CD1c-positive myeloid dendritic cell (primary cell): ENCODE results near the gene CCDC167.

ENCODE experiments used
- DNase-seq: peaks from one replicate; pipeline ENCODE4 v3.0.0-alpha.2; 2016; ENCODE audit errors: extremely low spot score

CCDC167 gene

DNA sequence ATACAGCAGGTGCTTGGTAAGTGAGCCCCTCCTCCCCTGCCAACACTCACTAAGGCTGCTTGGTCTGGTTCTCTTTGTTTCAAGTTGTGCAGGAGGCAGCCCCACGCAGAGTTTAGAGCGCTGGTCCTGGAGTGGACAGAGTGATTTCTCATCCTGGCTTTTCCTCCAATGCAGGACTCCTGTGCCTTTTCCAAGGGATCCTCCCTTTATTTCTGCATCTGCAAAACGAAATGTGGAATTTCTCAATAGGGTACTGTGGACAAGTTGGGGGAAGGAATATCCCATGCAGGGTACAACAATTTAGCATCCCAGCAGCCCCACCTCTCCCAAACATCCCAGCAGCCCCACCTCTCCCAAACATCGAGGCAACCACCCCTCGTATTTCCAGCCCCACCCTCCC is 30.6 kb upstream of the CCDC167 start:
- no peak for DNase-seq

- DNase-seq = no peak
Observed at GRCh38 chr6:37528541-37528940, 28.8 kb upstream of the CCDC167 start.

GRCh38 chr6:37525460-37526357 is 26.0 kb upstream of the CCDC167 start:
- no peak for DNase-seq

DNA sequence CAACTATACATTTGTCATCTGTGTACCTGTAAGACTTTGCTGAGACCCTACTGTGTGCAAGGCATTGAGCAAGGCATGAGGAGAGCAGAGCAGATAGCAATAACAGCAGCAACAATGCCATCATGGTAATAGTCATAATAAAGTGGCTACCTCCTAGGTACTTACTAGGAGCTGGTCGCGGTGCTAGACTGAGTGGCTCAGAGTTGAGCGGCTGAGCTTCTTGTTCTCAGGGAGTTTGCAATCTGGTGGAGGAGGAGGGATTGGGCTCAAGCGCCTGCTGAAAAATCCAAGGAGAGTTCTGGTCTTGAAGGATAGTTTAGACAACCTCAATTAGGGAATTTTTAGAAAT is 25.3 kb upstream of the CCDC167 start:
- DNase-seq = no peak

GRCh38 chr6:37524025-37524969 is 24.6 kb upstream of the CCDC167 start:
- DNase-seq = no peak

DNA sequence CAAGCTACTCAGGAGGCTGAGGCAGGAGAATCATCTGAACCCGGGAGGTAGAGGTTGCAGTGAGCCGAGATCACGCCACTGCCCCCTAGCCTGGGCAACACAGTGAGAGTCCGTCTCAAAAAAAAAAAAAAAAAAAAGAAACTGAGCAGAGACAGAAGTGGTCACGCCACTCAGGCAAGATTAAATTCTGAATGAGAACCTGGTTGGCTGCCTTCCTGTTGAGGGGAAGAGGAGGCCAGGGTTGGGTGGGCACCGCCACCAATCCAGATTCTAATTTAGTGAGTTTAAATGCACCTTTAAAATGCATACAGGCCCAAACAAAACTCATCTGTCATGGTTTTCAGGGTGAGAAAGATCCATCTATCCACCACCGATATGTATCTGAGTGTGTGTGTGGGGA is 23.7 kb upstream of the CCDC167 start:
- DNase-seq = no peak

DNA sequence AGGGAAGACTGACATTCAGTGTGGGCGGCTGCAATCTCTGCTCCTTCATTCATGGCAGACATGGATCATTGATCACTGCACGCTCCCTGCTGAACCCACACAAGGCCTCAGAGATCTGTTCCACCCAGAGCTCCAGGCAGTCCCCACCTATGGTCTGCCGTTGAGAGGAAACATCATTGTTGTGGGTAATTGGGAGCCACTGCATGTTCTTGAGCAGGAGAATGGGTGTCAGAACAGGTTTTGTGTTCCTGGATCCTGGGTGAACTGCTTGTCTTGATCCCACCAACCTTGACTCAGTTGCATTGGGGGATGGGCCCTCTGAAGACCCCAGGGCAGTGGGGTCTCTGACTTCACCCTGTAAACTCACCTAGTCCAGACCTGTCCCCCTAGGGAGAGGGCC is 23.1 kb upstream of the CCDC167 start:
- DNase-seq = no peak

- DNase-seq = no peak
Observed at GRCh38 chr6:37521674-37522073, 22.0 kb upstream of the CCDC167 start.

GRCh38 chr6:37520926-37521325 is 21.2 kb upstream of the CCDC167 start:
- no peak for DNase-seq

DNA sequence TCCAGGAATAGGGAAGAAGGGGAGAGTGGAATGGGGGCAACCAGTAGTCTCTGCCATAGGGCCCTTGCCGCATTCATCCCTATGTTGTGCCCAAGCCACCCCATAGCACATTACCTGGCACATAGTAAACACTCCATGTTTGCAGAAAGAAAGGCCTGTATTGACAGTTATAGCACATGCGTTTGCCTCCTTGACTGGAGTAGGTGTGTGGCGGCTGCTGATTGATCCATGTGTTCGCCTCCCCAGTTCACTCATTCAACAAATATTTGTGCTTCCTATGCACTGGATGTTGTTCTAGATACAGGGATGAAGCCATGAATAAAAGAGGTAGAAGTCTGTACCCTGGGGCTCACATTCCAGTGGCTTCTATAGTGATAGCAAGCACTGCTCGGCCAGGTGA is 19.8 kb upstream of the CCDC167 start:
- DNase-seq = no peak

DNA sequence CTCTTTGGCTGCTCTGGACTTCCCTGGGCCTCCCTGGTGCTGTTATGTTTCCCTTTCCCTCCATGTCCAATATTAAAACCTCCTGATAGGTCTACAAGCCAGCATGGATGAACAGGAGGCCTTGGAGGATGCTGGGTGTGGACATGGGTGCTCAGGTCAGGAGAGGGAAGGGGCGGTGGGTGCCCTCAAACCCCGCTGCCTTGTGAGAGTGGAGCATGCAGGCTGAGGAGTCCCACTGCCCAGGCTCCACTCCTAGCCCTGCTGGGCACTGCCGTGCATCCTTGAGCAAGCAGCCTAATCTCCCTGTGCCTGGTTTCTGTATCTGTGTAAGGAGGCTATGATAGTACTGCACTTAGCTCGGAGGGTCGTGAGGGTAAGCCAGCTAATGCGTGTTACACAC is 18.4 kb upstream of the CCDC167 start:
- DNase-seq = no peak

DNA sequence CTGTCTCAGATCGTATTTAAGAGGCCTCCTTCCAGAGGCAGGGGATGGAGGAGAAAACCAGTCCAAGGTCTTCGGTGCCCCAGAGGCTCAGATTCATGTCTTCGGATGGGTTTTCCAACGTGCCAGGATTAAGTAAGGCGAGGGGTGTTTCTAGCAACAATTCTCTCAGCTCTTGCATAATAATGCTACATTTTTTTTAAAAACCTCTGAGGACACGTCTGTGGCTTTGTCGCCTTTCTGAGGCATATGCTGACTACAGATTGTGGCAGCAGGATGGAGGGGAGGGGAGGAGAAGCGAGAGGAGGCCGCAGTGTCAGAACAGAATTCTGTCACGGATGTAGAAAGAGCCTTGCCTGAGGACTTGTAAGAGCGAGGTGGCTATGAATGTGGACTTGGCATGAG is 17.7 kb upstream of the CCDC167 start:
- DNase-seq = peak; percentile 58

- no peak for DNase-seq
Observed at GRCh38 chr6:37516920-37517405, 17.3 kb upstream of the CCDC167 start.

DNA sequence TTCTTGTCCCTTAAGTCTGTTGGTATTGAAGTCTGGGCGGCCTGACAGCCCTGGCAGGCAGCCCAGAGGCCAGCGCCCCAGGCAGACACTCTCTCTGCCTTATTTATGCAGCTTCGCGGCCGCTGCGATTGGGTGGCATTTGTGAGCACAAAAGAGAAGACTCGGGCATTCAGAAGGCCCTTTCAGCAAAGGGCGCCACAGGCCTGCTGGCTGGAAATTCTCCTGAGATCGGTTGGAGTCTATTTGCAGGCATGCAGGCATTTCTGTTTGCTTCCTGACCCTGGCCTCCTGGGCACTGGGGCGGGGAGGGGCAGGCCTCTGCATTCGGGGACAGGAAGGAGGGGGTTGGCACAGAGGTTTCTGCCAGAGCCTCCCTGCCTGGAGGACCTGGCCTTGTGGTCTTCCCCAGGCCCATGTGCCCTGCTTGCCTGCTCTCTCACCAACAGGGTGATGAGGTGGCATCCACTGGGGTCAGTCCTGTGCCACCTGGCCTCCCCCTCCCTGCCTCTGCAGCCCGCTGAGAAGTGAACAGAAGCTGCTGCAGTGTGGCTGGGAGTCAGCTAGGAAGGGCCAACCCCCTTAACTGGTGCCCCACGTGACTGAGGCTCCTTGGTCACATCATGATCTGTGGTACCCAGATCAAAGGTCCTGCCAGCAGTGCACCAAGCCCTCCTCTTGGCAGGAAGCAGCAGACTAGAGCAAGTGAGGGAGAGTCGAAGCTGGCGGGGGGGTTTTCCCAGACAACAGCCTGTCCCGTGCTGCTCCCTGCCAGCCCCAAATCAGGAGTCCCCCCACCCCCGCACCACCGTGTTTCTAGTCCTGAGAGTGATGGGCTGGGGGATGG is 16.6 kb upstream of the CCDC167 start:
- peak; percentile 48 for DNase-seq

GRCh38 chr6:37515712-37516075 is 16.0 kb upstream of the CCDC167 start:
- DNase-seq = no peak

- DNase-seq = no peak
Observed at GRCh38 chr6:37514837-37515236, 15.1 kb upstream of the CCDC167 start.

DNA sequence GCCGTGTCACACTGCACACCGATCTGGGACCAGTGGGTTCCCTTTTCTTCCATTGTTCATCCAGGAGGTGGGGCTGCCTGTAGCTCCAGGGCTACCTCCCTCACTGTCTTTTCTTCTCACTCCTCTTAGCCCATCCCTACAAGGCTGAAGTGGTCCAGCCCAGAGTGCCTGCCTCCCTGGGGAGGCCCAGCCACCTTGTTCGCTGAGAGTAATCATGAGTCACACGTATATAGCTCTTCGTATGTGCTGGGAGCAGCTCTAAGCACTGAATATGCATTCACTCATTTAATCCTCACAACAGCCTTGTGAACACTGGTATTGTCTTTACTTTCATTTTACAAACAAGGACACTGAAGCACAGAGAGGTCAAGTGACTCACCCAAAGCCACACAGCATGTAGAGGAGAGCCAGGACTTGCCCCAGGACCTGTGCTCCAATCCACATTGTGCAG is 14.7 kb upstream of the CCDC167 start:
- DNase-seq = no peak

DNA sequence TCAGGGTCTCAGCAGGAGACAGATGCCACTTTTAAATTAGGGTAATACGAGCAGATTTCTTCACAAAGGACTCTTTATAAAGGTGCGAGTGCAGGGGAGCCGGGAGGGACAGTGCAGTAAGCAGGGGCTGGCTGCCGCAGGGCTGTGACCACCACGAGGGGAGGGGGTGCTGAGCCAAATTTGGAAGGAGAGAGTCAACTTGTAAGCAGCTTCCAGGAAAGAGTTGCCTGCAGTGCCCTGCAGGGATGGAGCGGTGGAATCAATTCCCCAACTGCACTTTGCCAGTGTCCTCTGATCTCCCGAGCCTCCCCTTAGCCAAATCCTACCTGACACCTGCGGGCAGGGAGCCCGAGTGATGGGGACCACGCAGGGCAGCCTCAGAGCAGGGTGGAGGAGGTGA is 13.9 kb upstream of the CCDC167 start:
- DNase-seq = no peak

DNA sequence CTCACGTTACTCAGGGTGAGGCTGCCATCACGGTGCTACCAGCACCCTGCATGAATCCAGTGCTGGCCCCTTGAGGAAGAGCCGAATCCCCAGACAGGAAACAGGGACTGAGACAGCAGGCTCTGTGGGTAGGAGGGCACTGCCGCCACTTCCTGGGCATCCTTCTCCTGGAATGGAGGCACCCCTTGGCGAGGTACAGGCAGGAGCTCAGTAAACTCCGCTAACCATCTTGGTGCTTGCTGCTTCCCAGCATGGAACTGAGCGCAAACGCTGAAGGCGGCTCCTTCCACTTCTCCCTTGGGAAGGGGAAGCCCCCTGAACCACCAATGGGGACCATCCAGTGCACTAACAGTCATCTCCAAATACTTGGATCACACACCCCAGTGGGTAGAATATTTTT is 13.5 kb upstream of the CCDC167 start:
- no peak for DNase-seq

GRCh38 chr6:37512400-37513011 is 12.8 kb upstream of the CCDC167 start:
- DNase-seq = no peak

- no peak for DNase-seq
Observed at GRCh38 chr6:37511910-37512399, 12.3 kb upstream of the CCDC167 start.
